ENCODE measurements around the gene DNAH9. TPM values are rescaled to one million over a fixed set of nuclear protein-coding genes. Genes with fewer than 3 reads are reported as not detected.

Gene DNAH9
- total RNA-seq, 3 donors from 2014 or later (not counting 1 experiment from before 2014, with no cell fraction given), result not detected

DNA sequence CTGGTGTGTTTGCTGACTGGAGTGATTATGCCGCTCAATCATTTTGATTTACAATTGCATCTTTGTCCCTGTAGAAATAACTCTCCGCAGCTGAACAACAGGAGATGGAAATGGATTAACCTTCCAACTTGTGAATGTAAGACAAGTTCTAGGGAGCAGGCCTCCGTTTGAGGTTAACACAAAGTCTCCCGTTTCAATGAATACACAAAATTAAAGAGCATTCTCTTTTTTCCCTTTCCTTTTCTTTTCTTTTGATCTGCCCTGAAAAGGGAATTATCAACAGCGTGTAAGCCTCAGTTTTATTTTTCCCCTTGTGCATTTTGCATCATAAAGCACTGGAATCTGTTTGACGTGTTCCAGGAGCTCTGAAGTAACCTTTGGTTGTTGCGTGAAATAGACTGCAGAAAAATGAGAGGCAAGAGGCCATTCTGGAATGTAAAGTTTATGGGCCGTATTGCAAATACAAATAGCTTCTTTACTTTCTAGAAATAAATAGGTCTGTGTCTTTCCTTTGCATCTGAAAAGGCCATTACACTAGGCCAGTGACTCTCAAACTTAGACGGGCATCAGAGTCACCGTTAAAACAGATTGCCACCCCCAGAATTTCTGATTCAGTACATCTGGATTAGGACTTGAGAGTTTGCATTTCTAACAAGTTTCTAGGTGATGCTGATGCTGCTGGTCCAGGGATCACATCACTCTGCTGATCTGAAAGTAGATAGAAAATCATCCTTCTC is 234.3 kb downstream of the DNAH9 start:
- H3K27ac Mint-ChIP-seq, result no peak overlapping the region
- ATAC-seq, result no peak
- 80% methylated on average over 10 of the region's 10 CpGs for WGBS (ENCODE audit: insufficient coverage)

DNA sequence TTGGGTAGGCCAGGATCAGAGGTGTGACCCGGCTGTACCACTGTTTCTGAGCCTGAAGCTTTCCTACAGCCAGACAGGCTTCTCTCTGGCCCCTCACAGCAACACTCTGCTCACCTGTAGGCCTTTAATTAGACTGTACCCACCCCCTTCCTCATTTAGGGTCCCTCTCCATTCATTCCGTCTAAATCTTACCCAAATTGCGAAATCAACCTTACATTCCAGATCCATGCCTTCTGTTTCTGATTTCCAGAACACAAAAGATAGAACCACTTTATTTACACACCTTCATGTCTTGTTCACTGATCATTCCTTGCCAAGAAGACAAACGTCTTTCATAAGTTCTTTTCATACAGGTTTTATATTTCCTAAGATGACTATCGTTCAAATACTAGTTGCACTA is 238.2 kb downstream of the DNAH9 start:
- TF ChIP-seq, protein P1, sequence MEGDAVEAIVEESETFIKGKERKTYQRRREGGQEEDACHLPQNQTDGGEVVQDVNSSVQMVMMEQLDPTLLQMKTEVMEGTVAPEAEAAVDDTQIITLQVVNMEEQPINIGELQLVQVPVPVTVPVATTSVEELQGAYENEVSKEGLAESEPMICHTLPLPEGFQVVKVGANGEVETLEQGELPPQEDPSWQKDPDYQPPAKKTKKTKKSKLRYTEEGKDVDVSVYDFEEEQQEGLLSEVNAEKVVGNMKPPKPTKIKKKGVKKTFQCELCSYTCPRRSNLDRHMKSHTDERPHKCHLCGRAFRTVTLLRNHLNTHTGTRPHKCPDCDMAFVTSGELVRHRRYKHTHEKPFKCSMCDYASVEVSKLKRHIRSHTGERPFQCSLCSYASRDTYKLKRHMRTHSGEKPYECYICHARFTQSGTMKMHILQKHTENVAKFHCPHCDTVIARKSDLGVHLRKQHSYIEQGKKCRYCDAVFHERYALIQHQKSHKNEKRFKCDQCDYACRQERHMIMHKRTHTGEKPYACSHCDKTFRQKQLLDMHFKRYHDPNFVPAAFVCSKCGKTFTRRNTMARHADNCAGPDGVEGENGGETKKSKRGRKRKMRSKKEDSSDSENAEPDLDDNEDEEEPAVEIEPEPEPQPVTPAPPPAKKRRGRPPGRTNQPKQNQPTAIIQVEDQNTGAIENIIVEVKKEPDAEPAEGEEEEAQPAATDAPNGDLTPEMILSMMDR (IDR thresholded peaks at IDR 0.05), result no peak
- WGBS (ENCODE audit: insufficient coverage), result 84% methylated on average over 5 of the region's 5 CpGs

More for the DNA sequence above, 234.3 kb downstream of the DNAH9 start:
- no peaks in the 10 kb centered on the region for H3K27me3 Mint-ChIP-seq (ENCODE audit: low read depth in 2 of 2)
- no peak overlapping the region for H3K4me3 Mint-ChIP-seq
- Histone ChIP-seq H3K4me3 (ENCODE audit: low read length) (no peak overlapping the region), H3K36me3 (ENCODE audit: control insufficient read depth, insufficient read depth, low read length) (no peaks in the 10 kb centered on the region), H3K27me3 (ENCODE audit: control insufficient read depth, insufficient read depth, low read length) (no peaks in the 10 kb centered on the region), H3K27ac (ENCODE audit: low read length) (no peak overlapping the region), H3K9me3 (ENCODE audit: control insufficient read depth, insufficient read depth, low read length) (no peaks in the 10 kb centered on the region), H3K4me1 (ENCODE audit: control insufficient read depth, insufficient read depth, low read length) (no peaks in the 10 kb centered on the region)
- no peak for DNase-seq
- peaks cover 7% of the 10 kb centered on the region in 2 donors for H3K9me3 Mint-ChIP-seq
- TF ChIP-seq, protein P1 (IDR thresholded peaks at IDR 0.05), result no peak
- H3K36me3 Mint-ChIP-seq, result no peaks in the 10 kb centered on the region
- intact Hi-C loops (cut with micrococcal nuclease), result no loop called here
- no peaks in the 10 kb centered on the region for H3K4me1 Mint-ChIP-seq

DNA sequence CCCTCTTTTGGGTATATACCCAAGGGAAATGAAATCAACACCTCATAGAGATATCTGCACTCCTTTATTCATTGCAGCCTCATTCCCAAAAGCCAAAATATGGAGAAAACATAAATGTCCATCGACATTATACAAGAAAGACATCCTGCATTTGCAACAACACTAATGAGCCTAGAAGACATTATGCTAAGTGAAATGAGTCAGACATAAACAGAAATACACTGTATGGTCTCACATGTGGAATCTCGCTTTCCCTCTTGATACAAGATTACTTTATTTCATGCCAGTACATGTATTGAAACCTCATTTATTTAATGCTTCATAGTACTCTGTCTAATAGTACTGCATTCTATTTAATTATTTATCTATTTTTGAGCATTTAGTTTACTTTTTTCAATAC is 241.8 kb downstream of the DNAH9 start:
- no peak for DNase-seq
- Mint-ChIP-seq H3K27me3 (ENCODE audit: low read depth in 2 of 2) (no peaks in the 10 kb centered on the region), H3K36me3 (no peaks in the 10 kb centered on the region)

More for the DNA sequence above, 238.2 kb downstream of the DNAH9 start:
- no peaks in the 10 kb centered on the region for H3K4me1 Mint-ChIP-seq
- H3K4me3 ChIP-seq (ENCODE audit: low read length), result no peak overlapping the region
- no peaks in the 10 kb centered on the region for H3K27me3 Mint-ChIP-seq (ENCODE audit: low read depth in 2 of 2)
- H3K36me3 ChIP-seq (ENCODE audit: control insufficient read depth, insufficient read depth, low read length), result no peaks in the 10 kb centered on the region
- no peak overlapping the region for H3K4me3 Mint-ChIP-seq
- no peaks in the 10 kb centered on the region for H3K36me3 Mint-ChIP-seq
- intact Hi-C loops (cut with micrococcal nuclease), result no loop called here
- no peak overlapping the region for H3K27ac Mint-ChIP-seq
- no peak overlapping the region for H3K27ac ChIP-seq (ENCODE audit: low read length)
- DNase-seq, result no peak
- no peaks in the 10 kb centered on the region for H3K4me1 ChIP-seq (ENCODE audit: control insufficient read depth, insufficient read depth, low read length)
- H3K9me3 Mint-ChIP-seq, result peaks cover 5 to 8% of the 10 kb centered on the region in 2 donors
- H3K27me3 ChIP-seq (ENCODE audit: control insufficient read depth, insufficient read depth, low read length), result no peaks in the 10 kb centered on the region
- no peaks in the 10 kb centered on the region for H3K9me3 ChIP-seq (ENCODE audit: control insufficient read depth, insufficient read depth, low read length)
- no peak for ATAC-seq

More for the DNA sequence above, 241.8 kb downstream of the DNAH9 start:
- Histone ChIP-seq H3K27me3 (ENCODE audit: control insufficient read depth, insufficient read depth, low read length) (no peaks in the 10 kb centered on the region), H3K36me3 (ENCODE audit: control insufficient read depth, insufficient read depth, low read length) (no peaks in the 10 kb centered on the region), H3K4me1 (ENCODE audit: control insufficient read depth, insufficient read depth, low read length) (no peaks in the 10 kb centered on the region), H3K9me3 (ENCODE audit: control insufficient read depth, insufficient read depth, low read length) (no peaks in the 10 kb centered on the region), H3K4me3 (ENCODE audit: low read length) (no peak overlapping the region), H3K27ac (ENCODE audit: low read length) (no peak overlapping the region)
- H3K4me3 Mint-ChIP-seq, result no peak overlapping the region
- TF ChIP-seq, protein P1 (IDR thresholded peaks at IDR 0.05), result no peak
- no peak for ATAC-seq
- intact Hi-C loops (cut with micrococcal nuclease), result no loop called here
- 76% methylated on average over 2 of the region's 2 CpGs for WGBS (ENCODE audit: insufficient coverage)
- no peaks in the 10 kb centered on the region for H3K4me1 Mint-ChIP-seq
- peaks cover 5 to 6% of the 10 kb centered on the region in 2 donors for H3K9me3 Mint-ChIP-seq
- H3K27ac Mint-ChIP-seq, result no peak overlapping the region

Measured in natural killer cell (primary cell).